D721Med (cell line): ENCODE measurements around the gene ACBD7.

Experiments used
- DNase-seq: peaks from one replicate; pipeline ENCODE4 v3.0.0; 2011; ENCODE audit warnings: low spot score; ENCODE audit not compliant: insufficient read length
- FAIRE-seq: peaks from 2 replicates; lab custom pipeline; 2011; peaks lifted over from hg19 to GRCh38; lab: Jason Lieb, UNC
- TF ChIP-seq, protein P1 (sequence below): IDR thresholded peaks from 2 replicates; pipeline ENCODE4 v1.5.1; 2012; ENCODE audit warnings: mild to moderate bottlenecking, control low read depth; ENCODE audit not compliant: insufficient read depth; ENCODE audit errors: missing control alignments

Gene ACBD7

GRCh38 chr10:15092855-15093408 lies 4.4 kb upstream of the ACBD7 start:
- FAIRE-seq: no peak
- TF ChIP-seq, protein P1, sequence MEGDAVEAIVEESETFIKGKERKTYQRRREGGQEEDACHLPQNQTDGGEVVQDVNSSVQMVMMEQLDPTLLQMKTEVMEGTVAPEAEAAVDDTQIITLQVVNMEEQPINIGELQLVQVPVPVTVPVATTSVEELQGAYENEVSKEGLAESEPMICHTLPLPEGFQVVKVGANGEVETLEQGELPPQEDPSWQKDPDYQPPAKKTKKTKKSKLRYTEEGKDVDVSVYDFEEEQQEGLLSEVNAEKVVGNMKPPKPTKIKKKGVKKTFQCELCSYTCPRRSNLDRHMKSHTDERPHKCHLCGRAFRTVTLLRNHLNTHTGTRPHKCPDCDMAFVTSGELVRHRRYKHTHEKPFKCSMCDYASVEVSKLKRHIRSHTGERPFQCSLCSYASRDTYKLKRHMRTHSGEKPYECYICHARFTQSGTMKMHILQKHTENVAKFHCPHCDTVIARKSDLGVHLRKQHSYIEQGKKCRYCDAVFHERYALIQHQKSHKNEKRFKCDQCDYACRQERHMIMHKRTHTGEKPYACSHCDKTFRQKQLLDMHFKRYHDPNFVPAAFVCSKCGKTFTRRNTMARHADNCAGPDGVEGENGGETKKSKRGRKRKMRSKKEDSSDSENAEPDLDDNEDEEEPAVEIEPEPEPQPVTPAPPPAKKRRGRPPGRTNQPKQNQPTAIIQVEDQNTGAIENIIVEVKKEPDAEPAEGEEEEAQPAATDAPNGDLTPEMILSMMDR: no peak
- no peak for DNase-seq

DNA sequence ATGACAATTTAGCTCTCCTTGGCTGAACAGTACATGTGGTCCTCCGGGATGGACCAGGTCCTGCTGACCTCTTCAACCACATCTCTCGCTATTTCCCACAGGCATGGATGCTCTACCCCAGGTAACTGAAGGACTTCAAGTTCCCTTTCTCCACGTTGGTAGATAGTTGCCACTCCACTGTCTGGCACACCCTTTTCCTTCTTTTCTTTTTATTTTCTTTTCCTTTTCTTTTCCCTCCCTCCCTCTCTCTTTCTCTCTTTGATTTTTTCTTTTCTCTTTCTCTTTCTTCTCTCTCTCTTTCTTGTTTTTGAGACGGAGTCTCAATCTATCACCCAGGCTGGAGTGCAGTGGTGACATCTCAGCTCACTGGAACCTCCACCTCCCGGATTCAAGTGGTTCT lies 2.8 kb upstream of the ACBD7 start:
- TF ChIP-seq, protein P1: no peak
- FAIRE-seq: no peak

DNA sequence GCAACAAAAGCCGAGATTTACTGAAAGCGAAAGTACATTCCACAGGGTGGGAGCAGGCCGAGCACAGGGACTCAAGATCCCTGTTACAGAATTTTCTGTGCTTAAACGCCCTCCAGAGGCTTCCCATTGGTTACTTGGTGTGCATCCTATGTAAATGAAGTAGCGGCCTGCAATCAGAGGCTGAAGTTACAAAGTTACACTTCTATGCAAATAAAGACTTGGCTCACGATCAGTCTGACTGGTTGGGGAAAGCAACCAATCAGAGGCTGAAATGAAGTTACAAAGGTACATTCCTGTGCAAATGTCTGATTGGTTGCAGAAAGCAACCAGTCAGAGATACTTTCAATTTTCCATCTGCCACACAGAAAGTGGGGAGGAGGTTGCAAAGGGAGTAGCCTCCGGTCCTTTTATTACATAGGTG lies 4.1 kb downstream of the ACBD7 start:
- TF ChIP-seq, protein P1: no peak
- no peak for FAIRE-seq
- no peak for DNase-seq

More for the DNA sequence above, 2.8 kb upstream of the ACBD7 start:
- no peak for DNase-seq

DNA sequence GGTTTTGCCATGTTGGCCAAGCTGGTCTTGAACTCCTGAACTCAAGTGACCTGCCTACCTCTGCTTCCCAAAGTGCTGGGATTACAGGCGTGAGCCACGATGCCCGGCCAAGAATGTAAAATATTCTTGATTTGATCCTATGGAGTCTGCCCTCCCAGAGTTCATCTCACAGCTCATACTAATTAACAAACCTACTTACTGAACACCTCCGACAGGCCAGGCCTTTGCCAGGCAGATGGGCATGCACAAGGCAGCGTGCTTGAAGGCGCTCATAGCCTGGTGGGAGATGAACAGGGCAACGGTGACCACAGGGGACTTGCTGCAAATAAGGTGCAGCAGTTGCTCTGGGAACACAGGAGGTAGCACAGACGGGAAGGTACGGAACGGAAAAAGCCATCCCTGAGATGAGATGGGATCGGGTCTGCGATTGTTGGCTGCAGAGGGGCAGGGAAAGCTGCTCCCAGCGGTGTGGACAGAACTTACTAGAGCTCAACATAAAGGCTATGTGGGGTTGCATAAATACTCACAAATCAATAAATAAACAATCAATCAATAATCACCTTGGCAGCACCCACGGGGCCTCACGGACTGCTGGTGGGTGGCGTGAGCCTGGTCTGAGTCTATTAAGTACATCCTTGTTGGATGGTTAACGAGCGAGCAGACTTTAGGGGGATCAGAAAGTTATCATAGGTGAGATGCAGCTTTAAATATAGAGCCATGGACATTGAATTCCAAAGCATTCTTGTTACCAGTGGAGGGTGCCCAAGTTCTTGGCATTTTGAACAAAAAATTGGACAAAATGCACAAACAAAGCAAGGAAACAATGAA lies 4.7 kb downstream of the ACBD7 start:
- no peak for FAIRE-seq
- TF ChIP-seq, protein P1: no peak

DNA sequence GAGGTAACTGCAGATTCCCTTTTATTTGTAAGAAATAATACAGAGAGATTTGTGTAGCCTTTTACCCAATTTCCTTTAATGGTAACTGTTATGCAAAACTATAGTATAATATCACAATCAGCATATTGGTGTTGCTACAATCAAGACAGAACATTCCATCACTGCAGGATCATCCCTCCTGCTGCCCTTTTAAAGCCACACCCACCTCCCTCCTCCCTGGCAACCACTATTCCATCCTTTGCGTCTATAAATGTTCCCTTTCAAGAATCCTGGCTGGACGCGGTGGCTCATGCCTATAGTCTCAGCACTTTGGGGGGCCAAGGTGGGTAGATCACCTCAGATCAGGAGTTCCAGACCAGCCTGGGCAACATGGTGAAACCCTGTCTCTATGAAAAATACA lies 13.2 kb downstream of the ACBD7 start:
- TF ChIP-seq, protein P1: no peak
- no peak for FAIRE-seq
- no peak for DNase-seq

More for the DNA sequence above, 4.7 kb downstream of the ACBD7 start:
- DNase-seq: no peak

- no peak for DNase-seq
- no peak for FAIRE-seq
- TF ChIP-seq, protein P1: no peak
Measured at GRCh38 chr10:15072358-15072757, 16.2 kb downstream of the ACBD7 start.

- DNase-seq: no peak
- TF ChIP-seq, protein P1: no peak
- FAIRE-seq: no peak
Measured at GRCh38 chr10:15069230-15069629, 19.3 kb downstream of the ACBD7 start.
